Ishikawa (cell line): ENCODE data around the gene FRZB.

Source experiments
- CEBPB ChIP-seq: IDR thresholded peaks from 2 replicates; pipeline ENCODE4 v1.6.1; 2012
- CREB1 ChIP-seq: IDR thresholded peaks from 2 replicates; pipeline ENCODE4 v1.6.1; 2012; ENCODE audit warnings: low read depth
- EGR1 ChIP-seq: IDR thresholded peaks from 2 replicates; pipeline ENCODE4 v1.6.1; 2012
- EP300 ChIP-seq: IDR thresholded peaks from 2 replicates; pipeline ENCODE4 v1.6.1; 2012; ENCODE audit warnings: borderline replicate concordance
- FOXM1 ChIP-seq: IDR thresholded peaks from 2 replicates; pipeline ENCODE4 v1.6.1; 2012; ENCODE audit warnings: low read depth, borderline replicate concordance
- MAX ChIP-seq: IDR thresholded peaks from 2 replicates; pipeline ENCODE4 v1.6.1; 2012
- NFIC ChIP-seq: IDR thresholded peaks from 2 replicates; pipeline ENCODE4 v1.6.1; 2012
- RAD21 ChIP-seq: IDR thresholded peaks from 2 replicates; pipeline ENCODE4 v1.6.1; 2012; ENCODE audit warnings: low read depth
- REST ChIP-seq: IDR thresholded peaks from 2 replicates; pipeline ENCODE4 v1.6.1; 2012; ENCODE audit warnings: low read depth, mild to moderate bottlenecking
- TAF1 ChIP-seq: IDR thresholded peaks from 2 replicates; pipeline ENCODE4 v1.6.1; 2012; ENCODE audit warnings: low read depth, mild to moderate bottlenecking
- TCF12 ChIP-seq: IDR thresholded peaks from 2 replicates; pipeline ENCODE4 v1.6.1; 2012; ENCODE audit warnings: low read depth
- TEAD4 ChIP-seq: IDR thresholded peaks from 2 replicates; pipeline ENCODE4 v1.6.1; 2012
- USF1 ChIP-seq: IDR thresholded peaks from 2 replicates; pipeline ENCODE4 v1.6.1; 2012
- YY1 ChIP-seq: IDR thresholded peaks from 2 replicates; pipeline ENCODE4 v1.6.1; 2012; ENCODE audit warnings: low read depth
- ZBTB7A ChIP-seq: IDR thresholded peaks from 2 replicates; pipeline ENCODE4 v1.6.1; 2012; ENCODE audit warnings: low read depth

The FRZB gene

GRCh38 chr2:182887753-182888415 is 21.4 kb upstream of the FRZB start:
- TF ChIP-seq MAX (no peak), USF1 (no peak), NFIC (no peak), TCF12 (no peak), TEAD4 (no peak), FOXM1 (no peak), TAF1 (no peak), CREB1 (no peak), REST (no peak), ZBTB7A (no peak), EGR1 (no peak), CEBPB (no peak), EP300 (no peak), YY1 (no peak), RAD21 (no peak)

- TF ChIP-seq USF1 (no peak), RAD21 (no peak), CREB1 (no peak), TCF12 (no peak)
Measured at GRCh38 chr2:182887093-182887492, 20.7 kb upstream of the FRZB start.

- TF ChIP-seq CEBPB (no peak), TCF12 (no peak), RAD21 (no peak), EGR1 (no peak), ZBTB7A (no peak), USF1 (no peak), TEAD4 (no peak), REST (no peak), FOXM1 (no peak), TAF1 (no peak)
Measured at GRCh38 chr2:182885771-182886170, 19.3 kb upstream of the FRZB start.

GRCh38 chr2:182883451-182883850 is 17.0 kb upstream of the FRZB start:
- no peak for TF ChIP-seq REST
- TF ChIP-seq TEAD4 = no peak
- no peak for TF ChIP-seq NFIC
- no peak for TF ChIP-seq CEBPB
- no peak for TF ChIP-seq ZBTB7A
- TF ChIP-seq USF1 = no peak

GRCh38 chr2:182870227-182870626 is 3.8 kb upstream of the FRZB start:
- TF ChIP-seq RAD21 = peak; percentile 76
- no peak for TF ChIP-seq TAF1
